GM19351 (cell line): ENCODE data around the gene SSBP2.

Experiments used
- ATAC-seq: cut with Tn5 transposase; IDR thresholded peaks from one replicate; pipeline ENCODE4 v1.9.1; 2021; ENCODE audit warnings: mild to moderate bottlenecking, moderate library complexity; ENCODE audit not compliant: unreplicated experiment

The SSBP2 gene

DNA sequence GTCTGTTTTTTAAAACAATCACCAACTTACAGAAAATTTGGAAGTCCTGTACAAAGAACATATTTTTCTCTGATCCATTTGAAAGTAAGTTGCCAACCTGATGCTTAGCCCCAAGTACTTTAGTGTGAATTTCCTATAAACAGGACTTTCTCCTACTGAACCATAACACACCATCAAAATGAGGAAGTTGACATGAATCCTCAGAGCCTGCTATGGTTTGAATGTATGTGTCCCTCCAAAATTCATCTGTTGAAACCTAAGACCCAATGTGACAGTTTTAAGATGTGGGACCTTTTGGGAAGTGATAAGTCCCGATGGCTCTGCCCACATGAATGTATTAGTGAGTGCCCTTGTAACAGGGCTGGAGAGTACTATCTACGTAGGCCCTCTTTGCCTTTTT, 350.5 kb downstream of the SSBP2 start:
- ATAC-seq: no peak

DNA sequence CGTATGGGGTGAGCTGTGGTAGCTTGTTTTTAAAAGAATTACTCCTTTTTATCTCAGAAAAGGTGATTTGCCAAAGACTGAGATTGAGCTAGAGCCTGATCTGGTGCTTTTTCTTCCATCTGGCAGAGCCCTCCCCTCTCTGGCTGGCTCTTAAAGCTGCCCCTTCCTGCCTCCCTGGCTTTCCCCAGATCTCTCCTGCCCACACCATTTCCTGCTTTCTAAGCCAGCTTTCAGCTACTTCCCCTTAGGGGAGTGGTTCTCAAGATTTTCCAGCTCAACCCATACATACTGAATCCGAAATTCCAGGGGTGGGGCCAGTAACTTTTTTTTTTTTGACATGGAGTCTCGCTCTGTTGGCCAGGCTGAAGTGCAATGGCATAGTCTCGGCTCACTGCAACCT, 352.2 kb downstream of the SSBP2 start:
- ATAC-seq: no peak

DNA sequence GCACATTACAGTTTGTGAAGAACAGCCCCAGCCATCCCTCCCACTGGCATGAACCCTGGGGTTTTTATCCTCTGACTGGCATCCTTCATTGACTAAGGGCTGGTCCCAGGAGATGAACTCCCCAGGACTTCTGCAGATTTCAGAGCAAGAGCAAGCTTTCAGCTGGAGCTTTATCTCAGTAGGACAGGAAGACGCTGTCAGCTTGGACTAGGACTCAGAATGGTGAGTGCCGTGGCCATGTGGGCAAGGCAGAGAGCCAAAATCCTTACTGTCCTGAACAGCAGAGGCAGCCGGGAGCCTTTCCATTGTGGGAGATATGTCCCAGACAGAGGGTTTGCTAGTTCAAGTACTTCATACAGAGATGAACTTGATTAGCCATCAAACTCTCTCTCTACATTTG, 353.7 kb downstream of the SSBP2 start:
- no peak for ATAC-seq

DNA sequence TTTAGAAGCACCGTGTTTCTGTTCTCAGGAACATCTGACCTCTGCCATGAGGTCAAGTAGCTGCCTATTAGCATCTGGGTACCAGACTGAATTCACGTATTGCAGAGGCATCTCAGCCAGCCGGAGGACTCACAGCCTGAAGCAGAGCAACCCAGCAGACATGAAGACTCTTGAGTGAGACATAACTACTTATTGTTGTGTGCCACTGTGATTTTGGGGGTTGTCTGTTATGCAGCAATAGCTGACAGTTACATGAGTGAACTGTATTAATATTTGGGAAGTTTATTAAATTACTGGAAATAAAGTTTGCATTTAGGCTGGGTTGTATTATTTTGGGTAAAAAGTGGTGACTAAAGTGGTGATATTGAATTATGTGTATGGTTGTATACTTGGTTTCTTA, 355.6 kb downstream of the SSBP2 start:
- ATAC-seq: no peak

DNA sequence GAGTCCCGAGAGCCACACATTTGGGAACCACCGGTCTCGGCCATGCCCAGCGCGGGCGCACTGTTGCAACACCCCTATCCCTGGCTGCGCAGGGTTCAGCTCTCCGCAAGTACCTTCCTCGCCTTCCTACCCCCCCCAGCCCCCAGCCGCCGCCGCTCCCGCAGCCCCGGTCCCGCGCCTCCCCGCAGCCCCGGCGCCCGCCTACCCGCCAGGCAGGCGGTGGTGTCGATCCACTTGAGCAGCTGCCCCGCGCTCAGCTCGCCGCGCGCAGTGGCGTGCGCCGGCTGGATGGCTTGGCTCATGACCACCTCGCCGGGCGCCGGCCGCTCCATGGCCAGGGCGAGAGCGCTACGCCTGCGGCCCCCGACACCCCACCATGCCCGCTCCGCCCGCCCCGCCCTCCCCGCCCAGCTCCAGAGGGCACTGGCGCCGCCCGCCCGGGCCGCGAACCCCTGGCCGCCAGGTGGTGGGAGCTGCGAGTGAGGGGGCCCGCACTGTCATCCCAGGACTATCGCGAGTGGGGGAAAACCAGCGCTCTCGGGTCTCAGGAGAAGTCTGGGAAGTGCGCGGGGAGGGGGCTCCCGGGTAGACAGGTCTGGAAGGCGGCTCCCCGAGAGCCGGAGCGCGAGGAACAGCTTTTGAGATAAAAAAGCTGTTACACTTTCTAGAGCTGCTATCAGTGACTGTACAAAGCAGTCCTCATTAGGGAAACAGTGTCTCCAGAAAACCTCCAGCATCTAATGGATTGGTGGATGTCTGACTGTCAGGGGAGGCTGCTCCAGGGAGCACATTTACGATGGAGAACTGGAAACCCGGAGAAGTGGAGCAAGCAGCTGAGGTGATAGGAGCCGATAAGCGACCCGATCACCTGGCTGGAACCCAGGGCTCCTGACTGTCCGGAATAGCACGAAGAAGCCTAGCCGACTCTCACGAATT, 356.8 kb downstream of the SSBP2 start, which contains the start of gene ACOT12:
TSS of gene ACOT12 (minus strand) at position 352 of the 936 bp plus-strand sequence. CDS start at position 332, 20 bp downstream.
- no peak for ATAC-seq

DNA sequence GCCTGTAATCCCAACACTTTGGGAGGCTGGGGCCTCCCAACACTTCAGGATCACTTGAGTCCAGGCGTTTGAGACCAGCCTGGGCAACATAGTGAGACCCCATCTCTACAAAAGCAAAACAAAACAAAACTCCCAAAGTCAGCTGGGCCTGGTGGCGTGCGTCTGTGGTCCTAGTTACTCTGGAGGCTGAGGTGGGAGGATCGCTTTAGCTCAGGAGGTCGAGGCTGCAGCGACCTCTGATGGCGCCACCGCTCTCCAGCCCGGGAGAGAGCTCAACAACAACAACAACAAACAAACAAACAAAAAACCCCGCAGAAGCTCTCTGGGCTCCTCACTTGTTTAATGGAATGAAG, 357.5 kb downstream of the SSBP2 start:
- no peak for ATAC-seq

DNA sequence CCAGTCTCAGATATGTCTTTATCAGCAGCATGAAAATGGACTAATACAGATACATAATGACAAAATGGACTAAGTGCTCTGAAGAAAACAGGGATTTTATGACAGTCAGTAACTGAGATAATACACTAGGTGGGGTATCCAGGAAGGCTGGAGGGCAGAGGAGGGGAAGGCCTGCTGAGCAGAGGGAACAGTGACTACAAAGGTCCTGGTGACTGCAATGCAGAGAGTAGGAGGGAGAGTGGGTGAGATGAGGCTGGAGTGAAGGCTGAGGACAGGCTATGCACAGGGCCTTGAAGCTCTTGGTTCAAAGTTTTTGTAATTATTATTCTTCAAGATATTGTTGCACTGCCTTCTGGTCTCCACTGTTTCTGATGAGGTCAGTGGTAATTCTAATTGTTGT, 361.9 kb downstream of the SSBP2 start:
- ATAC-seq: no peak

DNA sequence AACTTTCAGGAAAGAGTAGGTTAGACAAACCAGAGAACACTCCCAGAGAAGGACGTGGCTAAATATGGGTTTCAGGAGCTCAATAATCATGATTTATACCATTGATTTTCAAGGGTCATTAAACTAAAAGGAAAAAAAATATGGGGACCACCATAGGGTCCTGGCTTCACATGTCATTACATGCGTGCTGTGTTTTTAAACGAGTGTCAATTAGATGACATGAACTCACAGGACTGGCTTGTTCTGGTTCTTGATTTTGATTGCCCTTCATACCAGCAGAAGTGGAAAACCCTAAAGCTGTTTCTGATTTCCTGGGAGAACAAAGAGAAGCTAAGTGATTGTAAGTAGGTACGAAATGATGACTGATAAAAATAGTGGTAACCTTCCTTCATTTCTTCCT, 362.7 kb downstream of the SSBP2 start:
- no peak for ATAC-seq

DNA sequence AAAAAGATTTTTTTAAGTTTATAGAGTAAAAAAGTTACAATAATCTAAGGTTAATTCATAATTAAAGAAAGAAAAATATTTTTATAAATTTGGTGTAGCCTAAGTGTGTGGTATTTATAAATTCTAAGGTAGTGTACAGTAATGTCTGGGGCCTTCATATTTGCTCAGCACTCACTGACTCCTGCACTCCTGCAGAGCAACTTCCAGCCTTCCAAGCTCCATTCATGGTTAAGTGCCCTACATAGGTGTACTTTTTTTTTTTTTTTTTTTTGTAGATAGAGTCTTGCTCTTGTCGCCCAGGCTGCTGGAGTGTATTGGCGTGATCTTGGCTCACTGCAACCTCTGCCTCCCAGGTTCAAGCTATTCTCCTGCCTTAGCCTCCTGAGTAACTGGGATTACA, 367.0 kb downstream of the SSBP2 start:
- no peak for ATAC-seq

DNA sequence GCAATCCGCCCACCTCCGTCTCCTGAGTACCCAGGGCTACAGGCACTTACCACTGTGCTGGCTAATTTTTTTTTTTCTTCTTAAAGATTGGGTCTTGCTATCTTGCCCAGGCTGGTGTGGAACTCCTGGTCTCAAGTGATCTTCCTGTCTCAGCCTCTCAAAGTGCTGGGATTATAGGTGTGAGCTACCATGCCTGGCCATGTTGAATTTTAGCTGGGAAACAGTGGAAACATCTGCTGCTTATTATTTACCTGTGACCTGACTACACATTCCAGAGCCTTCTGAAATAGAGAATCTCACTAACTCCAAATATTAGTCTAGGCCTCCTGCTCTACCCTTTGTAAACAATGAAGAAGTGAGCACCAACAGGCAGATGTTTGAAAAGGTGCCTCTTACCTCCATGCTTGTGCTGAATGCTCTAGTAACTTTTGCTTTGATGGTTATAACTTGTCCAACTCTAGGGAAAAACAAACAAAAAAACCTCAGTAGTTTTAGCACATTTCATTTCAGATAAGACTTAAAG, 379.5 kb downstream of the SSBP2 start:
- ATAC-seq: no peak

DNA sequence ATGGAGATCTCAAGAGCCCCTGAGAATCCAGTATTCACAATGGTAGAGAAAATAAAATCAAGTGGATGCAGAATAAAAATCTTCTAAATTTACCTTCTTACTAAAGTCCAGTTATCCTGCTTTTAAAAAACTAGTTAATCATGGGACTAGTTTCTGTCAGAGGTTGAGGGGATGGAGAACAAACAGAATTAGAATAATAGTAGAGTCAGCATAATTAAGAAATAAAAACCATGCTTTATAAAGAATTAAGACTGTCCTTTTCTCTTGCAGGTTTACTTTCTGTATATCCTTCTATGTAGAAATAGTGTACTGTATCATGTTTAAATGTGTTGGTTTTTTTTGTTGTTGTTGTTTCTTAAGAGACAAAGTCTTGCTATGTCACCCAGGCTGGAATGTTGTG, 380.0 kb downstream of the SSBP2 start:
- no peak for ATAC-seq

DNA sequence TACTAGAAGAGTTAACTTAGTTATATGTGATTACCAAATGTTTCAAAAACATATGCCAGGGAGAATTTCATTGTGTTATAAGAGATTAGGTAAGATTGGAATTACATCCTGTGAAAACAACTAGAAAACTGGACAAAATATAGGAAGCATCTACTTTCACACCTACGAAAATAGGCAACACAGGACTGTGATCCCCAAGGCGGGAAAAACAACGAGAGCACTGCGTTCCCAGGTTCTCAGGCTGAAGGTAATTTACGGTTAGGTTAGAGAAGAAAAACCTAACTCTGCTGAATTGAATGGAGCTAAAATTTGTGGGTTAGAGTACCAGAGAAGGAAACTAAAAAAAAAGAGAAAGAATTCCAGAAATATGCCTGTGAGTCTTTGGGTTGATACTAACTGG, 385.4 kb downstream of the SSBP2 start:
- ATAC-seq: no peak

DNA sequence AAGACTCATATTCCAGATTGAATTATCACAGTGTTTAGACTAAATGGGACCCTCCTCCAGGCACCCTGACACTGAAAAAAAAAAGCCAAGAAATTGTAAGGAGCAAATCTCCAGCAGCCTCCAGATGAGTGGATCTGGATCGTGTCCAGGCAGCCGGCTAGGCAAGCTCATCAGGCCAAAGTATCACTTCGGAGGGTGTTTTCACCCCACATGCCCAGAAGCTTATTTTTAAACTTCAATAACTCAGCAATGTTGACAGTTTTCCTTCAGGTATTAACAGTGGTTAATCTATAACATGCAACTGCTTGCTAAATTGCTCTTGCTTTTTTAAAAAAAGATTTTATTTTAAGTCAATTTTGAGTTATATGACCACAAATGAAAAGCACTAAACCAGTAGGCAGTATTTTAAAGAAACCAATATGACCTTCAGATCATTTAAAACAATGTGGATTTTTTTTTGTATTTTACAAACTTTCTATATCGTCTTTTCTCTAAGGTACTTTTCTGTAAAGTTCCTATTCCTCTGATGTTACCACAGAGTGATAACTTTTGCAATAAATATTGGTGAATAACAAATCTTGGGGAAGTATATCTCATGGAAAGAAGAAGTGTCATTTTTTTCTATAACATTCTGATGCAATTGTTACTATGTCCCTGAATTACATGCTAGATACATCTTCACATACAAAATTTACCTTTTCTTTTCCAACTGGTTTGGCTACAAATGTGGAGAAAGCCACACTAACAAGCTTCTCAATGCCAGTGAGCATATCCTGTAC, 387.6 kb downstream of the SSBP2 start:
- ATAC-seq: no peak
